GM18909 (cell line): ENCODE data around the gene LBH.
"Not testable (repeated sequence)": the region's sequence is repeated elsewhere in the genome, so short reads cannot be mapped to it uniquely, and the experiment has no call there.

Experiments
- ATAC-seq: cut with Tn5 transposase; IDR thresholded peaks from one replicate; pipeline ENCODE4 v1.9.1; 2021; ENCODE audit warnings: mild to moderate bottlenecking; ENCODE audit not compliant: unreplicated experiment, poor library complexity

Gene LBH

GRCh38 chr2:30254685-30255001 is 23.3 kb downstream of the LBH start:
- ATAC-seq, result no peak

- ATAC-seq, result no peak
Measured at GRCh38 chr2:30255026-30255425, 23.7 kb downstream of the LBH start.

GRCh38 chr2:30255466-30256408 is 24.4 kb downstream of the LBH start:
- ATAC-seq, result no peak

GRCh38 chr2:30257266-30258214 is 26.2 kb downstream of the LBH start:
- ATAC-seq, result no peak

- ATAC-seq, result no peak
Measured at GRCh38 chr2:30259071-30259470, 27.7 kb downstream of the LBH start.

- ATAC-seq, result no peak
Measured at GRCh38 chr2:30259827-30260679, 28.7 kb downstream of the LBH start.

GRCh38 chr2:30260941-30261340 is 29.6 kb downstream of the LBH start:
- ATAC-seq, result no peak

- ATAC-seq, result no peak
Measured at GRCh38 chr2:30261695-30262211, 30.4 kb downstream of the LBH start.

- ATAC-seq, result no peak
Measured at GRCh38 chr2:30262716-30263309, 31.5 kb downstream of the LBH start.

- no peak for ATAC-seq
Measured at GRCh38 chr2:30264274-30264673, 32.9 kb downstream of the LBH start.

GRCh38 chr2:30265052-30266015 is 34.0 kb downstream of the LBH start:
- ATAC-seq, result no peak

- ATAC-seq, result no peak
Measured at GRCh38 chr2:30266051-30266621, 34.8 kb downstream of the LBH start.

- ATAC-seq, result no peak
Measured at GRCh38 chr2:30266705-30267104, 35.4 kb downstream of the LBH start.

- no peak for ATAC-seq
Measured at GRCh38 chr2:30267161-30267975, 36.0 kb downstream of the LBH start.

GRCh38 chr2:30268296-30268871 is 37.0 kb downstream of the LBH start:
- ATAC-seq, result no peak

- not testable (repeated sequence) for ATAC-seq
Measured at GRCh38 chr2:30269114-30269770, 37.9 kb downstream of the LBH start.

- ATAC-seq, result no peak
Measured at GRCh38 chr2:30269771-30270145, 38.4 kb downstream of the LBH start.
